GM19240 (cell line): Measurements from ENCODE around the gene RNF207.

Experiments
- DNase-seq: peaks from one replicate; pipeline ENCODE4 v3.0.0; 2011; ENCODE audit warnings: low spot score; ENCODE audit not compliant: insufficient read length

The RNF207 gene

GRCh38 chr1:6266641-6267040, 60.7 kb downstream of the RNF207 start:
- DNase-seq: no peak

GRCh38 chr1:6267686-6268322, 61.9 kb downstream of the RNF207 start:
- no peak for DNase-seq

GRCh38 chr1:6268415-6268814, 62.5 kb downstream of the RNF207 start:
- DNase-seq: no peak

- DNase-seq: no peak
These were observed 63.4 kb downstream of the RNF207 start for GRCh38 chr1:6269296-6269695.

- no peak for DNase-seq
These were observed 63.9 kb downstream of the RNF207 start for GRCh38 chr1:6269720-6270400.

GRCh38 chr1:6270401-6270800, 64.5 kb downstream of the RNF207 start:
- DNase-seq: no peak
